SHP77 treated with DMSO at 0.1 percent for 48 hours (cell line): ENCODE results near the gene RAB3C.
A peak's percentile ranks its signal among the peaks of the same experiment; 100 is the strongest.

Source experiments
- DNase-seq: peaks from one replicate; lab custom pipeline; 2025; lab: John Stamatoyannopoulos, UW

RAB3C gene

GRCh38 chr5:58885260-58885659 lies 302.4 kb downstream of the RAB3C start:
- no peak for DNase-seq

- peak; percentile 80 for DNase-seq
Measured at GRCh38 chr5:58886315-58887207, 303.7 kb downstream of the RAB3C start.

- DNase-seq: no peak
Measured at GRCh38 chr5:58887311-58887710, 304.4 kb downstream of the RAB3C start.

- DNase-seq: no peak
Measured at GRCh38 chr5:58887721-58888409, 305.0 kb downstream of the RAB3C start.

DNA sequence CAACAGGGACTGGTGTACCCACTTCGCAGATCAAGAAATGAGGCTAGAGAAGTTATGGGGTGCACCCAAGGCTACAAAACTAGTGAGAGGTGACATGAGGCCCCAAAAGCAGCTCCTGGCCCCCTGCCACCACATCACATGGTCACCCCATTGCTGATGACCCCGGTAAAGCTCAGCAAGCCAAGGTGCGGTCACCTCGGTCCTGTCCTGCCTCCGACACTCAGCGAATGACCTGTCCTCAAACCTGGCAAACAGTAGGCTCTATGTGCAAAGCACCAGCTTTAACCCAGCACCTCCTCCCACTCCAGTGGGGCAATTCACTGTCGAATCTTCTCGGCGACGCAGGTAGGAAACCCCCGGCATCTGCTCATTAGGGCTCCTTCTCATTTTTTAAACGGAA lies 307.4 kb downstream of the RAB3C start:
- DNase-seq: no peak

DNA sequence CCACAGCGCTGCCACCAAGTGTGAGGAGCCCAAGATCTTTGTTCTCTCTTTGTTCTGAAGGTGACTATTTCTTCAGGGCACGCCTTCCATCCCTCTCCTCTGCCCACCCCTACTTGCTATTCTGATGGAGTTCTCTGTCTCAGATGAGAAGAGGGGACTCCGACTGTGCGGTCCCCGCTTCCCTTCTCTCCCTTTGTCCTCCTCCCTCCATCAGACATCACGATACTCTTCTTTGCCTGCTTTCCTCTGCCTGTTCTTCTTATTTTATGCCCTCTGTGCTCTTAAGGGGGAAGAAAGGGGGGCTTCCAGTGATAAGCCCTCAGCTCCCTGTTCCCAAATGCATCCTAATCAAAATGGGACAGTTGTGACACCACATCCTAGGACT lies 307.8 kb downstream of the RAB3C start:
- no peak for DNase-seq

DNA sequence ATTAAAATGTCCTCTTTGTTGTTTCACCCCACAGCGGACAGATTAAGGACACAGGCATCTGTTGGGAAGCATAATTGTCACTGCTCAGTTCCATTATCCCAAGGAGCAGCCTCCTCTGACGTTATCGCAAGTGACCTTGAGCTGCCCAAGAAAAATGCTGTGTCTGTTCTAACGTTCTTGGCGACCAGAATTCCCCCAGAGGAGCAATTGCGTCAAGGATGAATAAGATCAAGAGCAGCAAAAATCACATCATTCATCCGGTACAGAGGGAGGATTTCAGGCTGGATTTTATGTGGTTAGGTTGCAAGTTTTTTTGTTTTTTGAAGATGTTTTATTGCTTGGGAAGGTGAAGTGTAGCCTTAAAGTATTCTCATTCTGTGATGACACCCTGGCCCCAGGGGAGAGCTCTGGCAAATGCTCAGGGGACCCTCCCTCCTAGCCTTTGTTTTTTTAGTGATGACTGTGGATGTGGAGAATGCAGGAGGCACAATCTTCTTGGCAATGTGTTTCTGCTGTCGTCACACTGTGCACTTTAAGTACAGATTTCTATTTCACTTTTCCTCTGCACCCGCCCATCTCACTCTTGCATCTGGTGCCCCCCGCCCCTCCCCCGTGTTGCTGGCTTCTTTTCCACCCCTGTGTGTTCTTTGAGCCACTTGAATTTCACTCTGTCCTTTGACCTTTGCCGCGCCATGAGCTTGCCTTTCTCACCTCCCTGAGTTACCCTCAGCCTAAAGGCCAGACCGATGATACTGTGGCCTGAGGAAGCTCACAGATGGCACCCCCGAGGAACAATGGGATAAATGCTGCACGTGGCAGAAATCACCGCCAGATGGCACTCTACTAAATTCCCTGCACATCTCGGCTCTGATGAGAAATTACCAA lies 308.5 kb downstream of the RAB3C start:
- DNase-seq: peak; percentile 84

- no peak for DNase-seq
Measured at GRCh38 chr5:58891971-58892343, 309.1 kb downstream of the RAB3C start.

DNA sequence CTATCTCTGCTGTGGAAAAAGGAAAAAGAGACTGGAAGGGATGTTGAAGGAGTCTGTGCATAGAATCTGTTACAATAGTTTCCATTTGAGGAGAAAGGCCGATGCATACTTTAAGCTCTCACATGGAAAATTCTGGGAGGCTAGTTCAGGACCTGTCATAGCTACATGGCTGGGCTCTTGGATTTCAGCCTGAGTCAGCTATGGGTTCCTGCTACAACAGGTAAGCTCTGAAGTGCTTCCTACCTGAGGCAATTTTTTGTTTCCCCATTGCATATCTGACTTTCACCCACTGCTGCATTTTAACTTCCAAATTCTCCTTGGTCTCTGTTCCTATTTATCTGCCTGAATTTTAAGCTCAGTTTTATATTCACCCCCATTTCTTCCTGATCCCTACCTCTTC lies 310.7 kb downstream of the RAB3C start:
- DNase-seq: no peak

DNA sequence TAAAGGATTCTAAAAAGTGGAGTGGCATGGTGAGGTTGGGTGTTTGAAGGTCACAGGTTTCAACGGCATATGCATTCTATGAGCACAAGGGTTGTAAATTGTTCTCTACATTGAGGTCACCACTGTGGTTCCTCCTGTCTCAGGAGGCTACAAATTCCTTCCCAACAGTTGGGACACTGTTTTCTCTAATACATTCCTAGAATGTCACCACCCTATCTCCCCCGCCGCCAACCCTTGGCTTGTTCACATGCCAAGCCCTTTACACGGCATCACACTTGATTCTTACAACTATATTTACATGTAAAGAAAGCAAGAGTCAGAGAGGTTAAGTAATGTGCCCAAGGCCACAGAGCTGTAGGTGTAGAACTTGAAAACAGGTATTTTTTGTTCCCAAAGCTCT lies 315.1 kb downstream of the RAB3C start:
- DNase-seq: no peak

DNA sequence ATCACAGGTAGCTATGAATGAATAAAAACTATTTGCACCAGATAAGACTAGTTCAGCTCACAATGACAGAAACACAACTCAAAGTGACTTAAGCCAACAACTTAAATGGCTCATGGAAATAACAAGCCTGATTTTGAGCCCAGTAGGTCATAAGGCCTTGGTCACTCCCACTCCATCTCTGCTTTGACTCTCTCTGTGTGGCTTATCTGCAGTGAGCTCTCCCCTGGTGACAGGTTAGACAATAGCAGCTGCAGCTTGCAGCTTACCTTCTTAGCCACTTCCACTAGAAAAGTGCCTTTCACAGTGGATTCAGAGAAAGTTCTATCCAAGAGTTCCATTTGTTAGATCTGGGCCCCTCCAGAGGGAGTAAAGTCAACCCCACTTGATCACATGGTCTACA lies 315.7 kb downstream of the RAB3C start:
- no peak for DNase-seq

GRCh38 chr5:58901271-58901670 lies 318.4 kb downstream of the RAB3C start:
- no peak for DNase-seq

GRCh38 chr5:58902305-58902704 lies 319.4 kb downstream of the RAB3C start:
- DNase-seq: no peak

- DNase-seq: no peak
Measured at GRCh38 chr5:58902765-58903164, 319.9 kb downstream of the RAB3C start.

DNA sequence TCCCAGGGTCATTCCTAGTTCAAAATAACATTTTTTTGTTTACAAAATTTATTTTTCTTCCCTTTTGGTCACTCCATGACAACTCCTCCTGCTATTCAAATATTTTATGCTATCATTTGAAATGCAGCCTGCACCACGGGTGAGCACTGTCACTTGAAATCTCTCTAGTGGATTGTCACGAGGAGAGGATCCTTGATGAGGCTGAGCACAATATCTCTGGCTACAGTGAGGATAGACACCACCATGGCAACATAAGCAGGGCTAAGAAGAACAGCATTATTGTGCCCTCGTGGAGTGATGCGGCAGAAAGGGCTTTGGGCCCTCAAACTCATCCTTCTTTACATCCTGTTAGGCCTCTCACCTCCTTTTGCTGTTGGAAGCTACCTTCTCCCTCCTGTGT lies 321.9 kb downstream of the RAB3C start:
- DNase-seq: no peak

DNA sequence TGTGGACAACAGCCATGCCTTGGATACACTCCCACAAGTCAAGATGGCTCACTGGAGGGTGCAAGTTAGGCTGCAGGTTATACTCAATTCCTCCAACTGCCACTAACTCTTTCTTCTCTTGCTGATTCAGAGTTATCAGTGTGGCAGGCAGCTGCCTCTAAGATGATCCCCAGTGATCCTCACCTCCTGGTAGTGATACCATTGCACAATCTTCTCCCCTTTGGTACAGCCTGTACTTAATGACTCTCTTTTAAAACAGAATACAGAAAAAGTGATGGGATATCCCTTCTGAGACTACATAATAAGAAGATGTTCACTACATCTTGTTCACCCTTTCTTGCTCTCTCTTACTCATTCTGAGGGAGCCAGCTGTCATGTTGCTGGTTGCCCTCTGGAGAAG lies 323.1 kb downstream of the RAB3C start:
- no peak for DNase-seq
